HepG2 (cell line): ENCODE data around the gene DDX49.

Experiments used
- EP300 ChIP-seq, 3 experiments: sonication (generic) in 1 of 3; formaldehyde crosslinking in 1 of 3; IDR thresholded peaks; 2 replicates each; pipeline versions ENCODE4 v1.5.1 to v1.6.1; 2011 to 2020; ENCODE audit warnings: low read depth in 2 of 3, low read length in 2 of 3, borderline replicate concordance in 1 of 3, improper control_type of control experiment in 1 of 3, mild to moderate bottlenecking in 1 of 3, missing genetic modification reagents in 1 of 3, moderate library complexity in 1 of 3
- GTF3A ChIP-seq: sonication (generic); formaldehyde crosslinking; conservative IDR thresholded peaks from 2 replicates; pipeline ENCODE4 v1.4.0; 2020; ENCODE audit warnings: mild to moderate bottlenecking, missing genetic modification reagents
- HNRNPUL1 ChIP-seq: fragments of 200-400 bp; formaldehyde crosslinking; IDR thresholded peaks from 2 replicates; pipeline ENCODE4 v1.6.1; 2017; ENCODE audit warnings: low read depth, mild to moderate bottlenecking, low read length, moderate library complexity
- POLR2A ChIP-seq, 2 experiments: IDR thresholded peaks; 2 replicates each; pipeline ENCODE4 v1.6.1; 2011; ENCODE audit warnings: low read depth in 2 of 2, low read length in 2 of 2, mild to moderate bottlenecking in 1 of 2, moderate library complexity in 1 of 2; ENCODE audit not compliant: insufficient read depth in 1 of 2
- U2AF1 ChIP-seq: fragments of 200-400 bp; formaldehyde crosslinking; optimal IDR thresholded peaks from 2 replicates; pipeline ENCODE3; 2017; ENCODE audit warnings: mild to moderate bottlenecking, low read depth, low read length
- TF ChIP-seq, protein P1 (sequence below): sonication (generic); formaldehyde crosslinking; IDR thresholded peaks from 2 replicates; pipeline ENCODE4 v1.5.1; 2020; ENCODE audit warnings: missing genetic modification reagents, mild to moderate bottlenecking, borderline replicate concordance
- TF ChIP-seq, protein P2 (sequence below): sonication (generic); formaldehyde crosslinking; IDR thresholded peaks from 2 replicates; pipeline ENCODE4 v1.4.0; 2020; ENCODE audit warnings: mild to moderate bottlenecking, missing genetic modification reagents

DNA sequence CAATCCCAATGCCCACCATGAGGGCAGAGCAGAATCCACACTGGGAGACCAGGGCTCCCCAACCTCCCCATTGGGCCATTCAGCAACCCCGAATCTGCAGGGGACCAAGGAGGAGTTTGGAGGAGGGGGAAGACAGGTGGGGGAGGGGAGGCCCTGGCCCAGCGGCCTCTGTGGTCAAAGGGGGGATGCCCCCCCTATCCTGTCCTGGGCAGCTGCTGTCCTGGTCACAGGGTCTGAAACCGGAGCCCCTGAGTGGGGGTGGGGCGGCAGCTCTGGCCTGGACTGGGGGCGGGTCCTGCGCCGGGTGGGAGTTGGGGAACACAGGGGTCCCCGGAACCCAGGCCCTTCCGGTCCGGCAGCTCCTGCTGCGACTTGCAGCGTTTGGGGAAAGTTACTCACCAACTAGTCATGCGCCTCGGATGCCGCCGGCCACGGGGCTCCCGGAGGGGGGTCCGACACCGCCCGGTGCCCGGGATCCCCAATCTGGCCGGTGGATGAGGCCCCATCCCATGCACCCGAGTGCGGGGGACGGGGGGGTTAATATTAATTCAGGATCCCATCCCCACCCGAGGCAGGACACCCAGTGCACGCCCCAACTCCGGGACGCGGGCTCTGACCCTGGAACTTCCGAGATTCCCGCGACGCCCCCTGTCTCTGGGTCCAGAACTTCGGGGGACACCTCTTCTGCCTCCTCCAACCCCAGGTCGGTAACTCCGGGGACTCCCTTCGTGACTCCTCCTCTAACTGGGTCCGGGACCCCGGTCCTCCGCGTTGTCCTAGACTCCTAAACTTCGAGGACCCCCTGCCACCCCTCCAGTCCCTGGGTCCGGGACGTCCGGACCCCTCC lies 20.6 kb downstream of the DDX49 start:
- TF ChIP-seq, protein P1, sequence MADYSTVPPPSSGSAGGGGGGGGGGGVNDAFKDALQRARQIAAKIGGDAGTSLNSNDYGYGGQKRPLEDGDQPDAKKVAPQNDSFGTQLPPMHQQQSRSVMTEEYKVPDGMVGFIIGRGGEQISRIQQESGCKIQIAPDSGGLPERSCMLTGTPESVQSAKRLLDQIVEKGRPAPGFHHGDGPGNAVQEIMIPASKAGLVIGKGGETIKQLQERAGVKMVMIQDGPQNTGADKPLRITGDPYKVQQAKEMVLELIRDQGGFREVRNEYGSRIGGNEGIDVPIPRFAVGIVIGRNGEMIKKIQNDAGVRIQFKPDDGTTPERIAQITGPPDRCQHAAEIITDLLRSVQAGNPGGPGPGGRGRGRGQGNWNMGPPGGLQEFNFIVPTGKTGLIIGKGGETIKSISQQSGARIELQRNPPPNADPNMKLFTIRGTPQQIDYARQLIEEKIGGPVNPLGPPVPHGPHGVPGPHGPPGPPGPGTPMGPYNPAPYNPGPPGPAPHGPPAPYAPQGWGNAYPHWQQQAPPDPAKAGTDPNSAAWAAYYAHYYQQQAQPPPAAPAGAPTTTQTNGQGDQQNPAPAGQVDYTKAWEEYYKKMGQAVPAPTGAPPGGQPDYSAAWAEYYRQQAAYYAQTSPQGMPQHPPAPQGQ (CRISPR knock-in tag) = no peak
- TF ChIP-seq GTF3A (CRISPR knock-in tag) = no peak
- TF ChIP-seq, protein P2, sequence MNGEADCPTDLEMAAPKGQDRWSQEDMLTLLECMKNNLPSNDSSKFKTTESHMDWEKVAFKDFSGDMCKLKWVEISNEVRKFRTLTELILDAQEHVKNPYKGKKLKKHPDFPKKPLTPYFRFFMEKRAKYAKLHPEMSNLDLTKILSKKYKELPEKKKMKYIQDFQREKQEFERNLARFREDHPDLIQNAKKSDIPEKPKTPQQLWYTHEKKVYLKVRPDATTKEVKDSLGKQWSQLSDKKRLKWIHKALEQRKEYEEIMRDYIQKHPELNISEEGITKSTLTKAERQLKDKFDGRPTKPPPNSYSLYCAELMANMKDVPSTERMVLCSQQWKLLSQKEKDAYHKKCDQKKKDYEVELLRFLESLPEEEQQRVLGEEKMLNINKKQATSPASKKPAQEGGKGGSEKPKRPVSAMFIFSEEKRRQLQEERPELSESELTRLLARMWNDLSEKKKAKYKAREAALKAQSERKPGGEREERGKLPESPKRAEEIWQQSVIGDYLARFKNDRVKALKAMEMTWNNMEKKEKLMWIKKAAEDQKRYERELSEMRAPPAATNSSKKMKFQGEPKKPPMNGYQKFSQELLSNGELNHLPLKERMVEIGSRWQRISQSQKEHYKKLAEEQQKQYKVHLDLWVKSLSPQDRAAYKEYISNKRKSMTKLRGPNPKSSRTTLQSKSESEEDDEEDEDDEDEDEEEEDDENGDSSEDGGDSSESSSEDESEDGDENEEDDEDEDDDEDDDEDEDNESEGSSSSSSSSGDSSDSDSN (CRISPR knock-in tag) = no peak; the same call in 1 of the 2 replicates
- no peak for TF ChIP-seq POLR2A (IDR thresholded peaks at IDR 0.05; ENCODE audit: insufficient read depth in 1 of 2, low read depth in 2 of 2, low read length in 2 of 2)
- no peak for TF ChIP-seq HNRNPUL1
- no peak for TF ChIP-seq U2AF1
- TF ChIP-seq EP300 (IDR thresholded peaks at IDR 0.05; ENCODE audit: low read depth in 2 of 2, low read length in 2 of 2) = no peak
- no peak for TF ChIP-seq EP300 (CRISPR knock-in tag; IDR thresholded peaks at IDR 0.05; ENCODE audit: borderline replicate concordance)
